GM21526 (cell line): Measurements from ENCODE around the gene ANKFN1.

Experiments
- ATAC-seq: cut with Tn5 transposase; IDR thresholded peaks from one replicate; pipeline ENCODE4 v1.9.1; 2021; ENCODE audit warnings: moderate library complexity; ENCODE audit not compliant: unreplicated experiment, low FRiP score

Gene ANKFN1

GRCh38 chr17:56424005-56424404 lies 270.7 kb downstream of the ANKFN1 start:
- no peak for ATAC-seq

- no peak for ATAC-seq
Measured at GRCh38 chr17:56424543-56425044, 271.3 kb downstream of the ANKFN1 start.

GRCh38 chr17:56425483-56425882 lies 272.2 kb downstream of the ANKFN1 start:
- ATAC-seq, result no peak

GRCh38 chr17:56426901-56427300 lies 273.6 kb downstream of the ANKFN1 start:
- ATAC-seq, result no peak

- no peak for ATAC-seq
Measured at GRCh38 chr17:56431736-56432135, 278.5 kb downstream of the ANKFN1 start.

GRCh38 chr17:56432443-56432842 lies 279.2 kb downstream of the ANKFN1 start:
- no peak for ATAC-seq

GRCh38 chr17:56434610-56435009 lies 281.3 kb downstream of the ANKFN1 start:
- ATAC-seq, result no peak

- no peak for ATAC-seq
Measured at GRCh38 chr17:56436142-56436541, 282.9 kb downstream of the ANKFN1 start.

GRCh38 chr17:56440419-56440818 lies 287.1 kb downstream of the ANKFN1 start:
- ATAC-seq, result no peak

GRCh38 chr17:56441308-56441707 lies 288.0 kb downstream of the ANKFN1 start:
- ATAC-seq, result no peak

GRCh38 chr17:56445692-56446411 lies 292.6 kb downstream of the ANKFN1 start:
- ATAC-seq, result no peak

GRCh38 chr17:56447171-56447570 lies 293.9 kb downstream of the ANKFN1 start:
- ATAC-seq, result no peak

- no peak for ATAC-seq
Measured at GRCh38 chr17:56448371-56448770, 295.1 kb downstream of the ANKFN1 start.

GRCh38 chr17:56449176-56449575 lies 295.9 kb downstream of the ANKFN1 start:
- ATAC-seq, result no peak

- no peak for ATAC-seq
Measured at GRCh38 chr17:56451629-56452028, 298.4 kb downstream of the ANKFN1 start.

- no peak for ATAC-seq
Measured at GRCh38 chr17:56452461-56452860, 299.2 kb downstream of the ANKFN1 start.

- ATAC-seq, result no peak
Measured at GRCh38 chr17:56457501-56457900, 304.2 kb downstream of the ANKFN1 start.

GRCh38 chr17:56465886-56466285 lies 312.6 kb downstream of the ANKFN1 start:
- no peak for ATAC-seq

- no peak for ATAC-seq
Measured at GRCh38 chr17:56468840-56469239, 315.6 kb downstream of the ANKFN1 start.

GRCh38 chr17:56471696-56472095 lies 318.4 kb downstream of the ANKFN1 start:
- no peak for ATAC-seq

GRCh38 chr17:56475116-56475515 lies 321.8 kb downstream of the ANKFN1 start:
- no peak for ATAC-seq

GRCh38 chr17:56478836-56479447 lies 325.7 kb downstream of the ANKFN1 start:
- no peak for ATAC-seq
